ENCODE data around the gene FBXL15.

Gene FBXL15

GRCh38 chr10:102422545-102423129 lies 2.0 kb downstream of the FBXL15 start:
- POLR2A ChIA-PET: interaction anchor here (0.6 to 5.8 kb wide), 6 partner anchors 9 to 224 kb away, joined by 3 to 75 read pairs (median 12); partner anchors contain the start of genes C10orf95, CUEDC2 and NFKB2
- DNase-seq (ENCODE audit: extremely low spot score): peak; percentile 76

GRCh38 chr10:102423372-102423968 lies 2.8 kb downstream of the FBXL15 start:
- CTCF ChIA-PET: interaction anchor here (0.6 to 4.0 kb wide), 6 partner anchors 9 to 56 kb away, joined by 3 to 14 read pairs (median 4); partner anchors contain the start of gene CUEDC2
- no peak for DNase-seq (ENCODE audit: extremely low spot score)
- TF ChIP-seq SUZ12 (IDR thresholded peaks at IDR 0.05): no peak
- TF ChIP-seq HDGF (IDR thresholded peaks at IDR 0.05; ENCODE audit: borderline replicate concordance): no peak
- POLR2A ChIA-PET: interaction anchor here (1.4 to 5.8 kb wide), 5 partner anchors 8 to 56 kb away, joined by 4 to 75 read pairs (median 6); partner anchors contain the start of genes C10orf95 and CUEDC2

More at GRCh38 chr10:102422545-102423129, 2.0 kb downstream of the FBXL15 start:
- TF ChIP-seq FOXM1 (IDR thresholded peaks at IDR 0.05; ENCODE audit: borderline replicate concordance) (no peak), L3MBTL2 (conservative IDR thresholded peaks at IDR 0.05) (peak; percentile 79)
- CTCF ChIA-PET: interaction anchor here (0.6 to 4.0 kb wide), 11 partner anchors 10 to 265 kb away, joined by 3 to 14 read pairs (median 4); partner anchors contain the start of gene CUEDC2

- TF ChIP-seq FOXA1 (IDR thresholded peaks at IDR 0.05) (no peak), L3MBTL2 (conservative IDR thresholded peaks at IDR 0.05) (no peak), ELF4 (IDR thresholded peaks at IDR 0.05) (no peak), ARNT (IDR thresholded peaks at IDR 0.05) (no peak), BHLHE40 (IDR thresholded peaks at IDR 0.05; ENCODE audit: borderline replicate concordance) (no peak), NFRKB (IDR thresholded peaks at IDR 0.05) (no peak), CTBP1 (IDR thresholded peaks at IDR 0.05; ENCODE audit: borderline replicate concordance) (no peak), SP1 (IDR thresholded peaks at IDR 0.05) (no peak), FOXM1 (IDR thresholded peaks at IDR 0.05; ENCODE audit: borderline replicate concordance) (no peak), FOXK2 (IDR thresholded peaks at IDR 0.05) (no peak), ZNF384 (IDR thresholded peaks at IDR 0.05) (no peak), SUZ12 (IDR thresholded peaks at IDR 0.05) (no peak), LEF1 (IDR thresholded peaks at IDR 0.05; ENCODE audit: borderline replicate concordance) (no peak), TARDBP (IDR thresholded peaks at IDR 0.05) (no peak), PKNOX1 (IDR thresholded peaks at IDR 0.05) (no peak), HDGF (IDR thresholded peaks at IDR 0.05; ENCODE audit: borderline replicate concordance) (no peak)
- DNase-seq (ENCODE audit: extremely low spot score): no peak
- ChIA-PET CTCF (interaction anchor here (0.9 to 1.4 kb wide), 4 partner anchors 11 to 194 kb away, joined by 3 to 5 read pairs (median 4); no protein-coding TSS in a partner anchor), POLR2A (interaction anchor here (1.3 to 5.8 kb wide), 6 partner anchors 7 to 55 kb away, joined by 3 to 75 read pairs (median 6); partner anchors contain the start of genes C10orf95 and CUEDC2)
Observed at GRCh38 chr10:102424145-102424544, 3.5 kb downstream of the FBXL15 start.

- TF ChIP-seq TARDBP (IDR thresholded peaks at IDR 0.05): no peak
- no peak for TF ChIP-seq FOXK2 (IDR thresholded peaks at IDR 0.05)
- no peak for TF ChIP-seq CTBP1 (IDR thresholded peaks at IDR 0.05; ENCODE audit: borderline replicate concordance)
- TF ChIP-seq BHLHE40 (IDR thresholded peaks at IDR 0.05; ENCODE audit: borderline replicate concordance): no peak
- TF ChIP-seq LEF1 (IDR thresholded peaks at IDR 0.05; ENCODE audit: borderline replicate concordance): no peak
- TF ChIP-seq SP1 (IDR thresholded peaks at IDR 0.05): no peak
- no peak for TF ChIP-seq FOXM1 (IDR thresholded peaks at IDR 0.05; ENCODE audit: borderline replicate concordance)
- no peak for TF ChIP-seq FOXA1 (IDR thresholded peaks at IDR 0.05)
- no peak for TF ChIP-seq HDGF (IDR thresholded peaks at IDR 0.05; ENCODE audit: borderline replicate concordance)
- no peak for TF ChIP-seq L3MBTL2 (conservative IDR thresholded peaks at IDR 0.05)
- no peak for TF ChIP-seq NFRKB (IDR thresholded peaks at IDR 0.05)
- no peak for TF ChIP-seq ELF4 (IDR thresholded peaks at IDR 0.05)
- no peak for TF ChIP-seq SUZ12 (IDR thresholded peaks at IDR 0.05)
- no peak for TF ChIP-seq ARNT (IDR thresholded peaks at IDR 0.05)
- TF ChIP-seq PKNOX1 (IDR thresholded peaks at IDR 0.05): no peak
- TF ChIP-seq ZNF384 (IDR thresholded peaks at IDR 0.05): no peak
- no peak for DNase-seq (ENCODE audit: extremely low spot score)
- ChIA-PET CTCF (interaction anchor here (0.9 kb wide), 2 partner anchors 25 to 195 kb away, joined by 3 to 4 read pairs; no protein-coding TSS in a partner anchor), POLR2A (interaction anchor here (1.3 to 5.8 kb wide), 5 partner anchors 15 to 54 kb away, joined by 3 to 64 read pairs (median 5); partner anchors contain the start of gene C10orf95)
Observed at GRCh38 chr10:102424916-102425315, 4.3 kb downstream of the FBXL15 start.

GRCh38 chr10:102425444-102425843 lies 4.8 kb downstream of the FBXL15 start:
- TF ChIP-seq ZNF384 (IDR thresholded peaks at IDR 0.05) (no peak), ARNT (IDR thresholded peaks at IDR 0.05) (no peak), BHLHE40 (IDR thresholded peaks at IDR 0.05; ENCODE audit: borderline replicate concordance) (no peak), FOXM1 (IDR thresholded peaks at IDR 0.05; ENCODE audit: borderline replicate concordance) (no peak), CTBP1 (IDR thresholded peaks at IDR 0.05; ENCODE audit: borderline replicate concordance) (no peak)
- DNase-seq (ENCODE audit: extremely low spot score): no peak
- ChIA-PET POLR2A (no interaction called here), CTCF (no interaction called here)

- POLR2A ChIA-PET: interaction anchor here (1.1 kb wide), 1 partner anchor 14 kb away, joined by 3 read pairs; no protein-coding TSS in a partner anchor
- CTCF ChIA-PET: no interaction called here
Observed at GRCh38 chr10:102426803-102427287, 6.2 kb downstream of the FBXL15 start.

More at GRCh38 chr10:102426803-102427287, 6.2 kb downstream of the FBXL15 start:
- DNase-seq (ENCODE audit: extremely low spot score): no peak
- TF ChIP-seq BHLHE40 (IDR thresholded peaks at IDR 0.05; ENCODE audit: borderline replicate concordance) (no peak), TARDBP (IDR thresholded peaks at IDR 0.05) (no peak), L3MBTL2 (conservative IDR thresholded peaks at IDR 0.05) (no peak), PKNOX1 (IDR thresholded peaks at IDR 0.05) (no peak), LEF1 (IDR thresholded peaks at IDR 0.05; ENCODE audit: borderline replicate concordance) (no peak), ELF4 (IDR thresholded peaks at IDR 0.05) (no peak), CTBP1 (IDR thresholded peaks at IDR 0.05; ENCODE audit: borderline replicate concordance) (no peak), NFRKB (IDR thresholded peaks at IDR 0.05) (no peak), HDGF (IDR thresholded peaks at IDR 0.05; ENCODE audit: borderline replicate concordance) (no peak), ARNT (IDR thresholded peaks at IDR 0.05) (no peak), SUZ12 (IDR thresholded peaks at IDR 0.05) (no peak)
